NCI-H2171 (cell line): ENCODE data around the gene CALR3.
"Not testable (repeated sequence)": the region's sequence is repeated elsewhere in the genome, so short reads cannot be mapped to it uniquely, and the experiment has no call there.

Experiments
- DNase-seq: peaks from one replicate; lab custom pipeline; 2025; lab: John Stamatoyannopoulos, UW

CALR3 gene

DNA sequence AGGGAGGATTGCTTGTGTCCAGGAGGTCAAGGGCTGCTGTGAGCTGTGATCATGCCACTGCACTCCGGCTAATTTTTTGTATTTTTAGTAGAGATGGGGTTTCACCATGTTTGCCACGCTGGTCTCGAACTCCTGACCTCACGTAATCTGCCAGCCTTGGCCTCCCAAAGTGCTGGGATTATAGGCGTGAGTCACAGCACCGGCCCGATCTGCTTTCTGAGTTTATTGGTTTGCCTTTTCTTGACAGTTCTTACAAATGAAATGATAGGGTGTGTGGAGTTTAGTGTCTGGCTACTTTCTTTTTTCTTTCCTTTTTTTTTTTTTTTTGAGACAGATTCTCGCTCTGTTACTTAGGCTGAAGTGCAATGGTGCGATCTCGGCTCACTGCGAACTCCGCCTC, 1.1 kb upstream of the CALR3 start:
- no peak for DNase-seq

DNA sequence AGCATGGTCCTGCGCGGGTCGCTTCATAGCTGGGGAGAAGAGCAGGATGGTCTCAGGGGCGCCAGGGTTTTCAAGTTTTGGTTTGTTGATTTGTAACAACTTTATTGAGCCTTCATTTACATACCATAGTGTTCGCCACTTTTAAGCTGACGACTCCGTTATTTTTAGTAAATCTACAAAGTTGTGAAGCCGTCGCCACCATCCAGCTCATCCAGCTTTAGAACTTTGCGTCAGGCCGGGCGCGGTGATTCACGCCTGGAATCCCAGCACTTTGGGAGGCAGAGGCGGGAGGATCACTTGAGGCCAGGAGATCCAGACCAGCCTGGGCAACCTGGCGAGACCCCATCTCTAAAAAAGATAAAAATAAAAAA, 631 bp upstream of the CALR3 start:
- DNase-seq: no peak

DNA sequence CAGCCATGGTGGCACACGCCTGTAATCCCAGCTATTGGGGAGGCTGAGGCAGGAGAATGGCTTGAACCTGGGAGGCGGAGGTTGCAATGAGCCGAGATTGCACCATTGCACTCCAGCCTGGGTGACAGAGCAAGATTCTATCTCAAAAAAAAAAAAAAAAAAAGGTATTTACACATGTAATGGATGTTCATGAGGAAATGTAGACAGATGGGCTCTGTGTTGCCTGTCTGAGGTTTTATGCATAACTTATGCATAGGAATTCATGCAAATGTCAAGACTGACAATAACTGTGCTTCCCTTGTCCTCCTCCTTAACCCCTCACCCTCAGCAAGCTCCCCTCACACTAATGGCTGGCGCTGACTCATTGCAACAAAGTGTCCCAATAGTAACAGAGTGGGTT, 9.5 kb downstream of the CALR3 start:
- not testable (repeated sequence) for DNase-seq

DNA sequence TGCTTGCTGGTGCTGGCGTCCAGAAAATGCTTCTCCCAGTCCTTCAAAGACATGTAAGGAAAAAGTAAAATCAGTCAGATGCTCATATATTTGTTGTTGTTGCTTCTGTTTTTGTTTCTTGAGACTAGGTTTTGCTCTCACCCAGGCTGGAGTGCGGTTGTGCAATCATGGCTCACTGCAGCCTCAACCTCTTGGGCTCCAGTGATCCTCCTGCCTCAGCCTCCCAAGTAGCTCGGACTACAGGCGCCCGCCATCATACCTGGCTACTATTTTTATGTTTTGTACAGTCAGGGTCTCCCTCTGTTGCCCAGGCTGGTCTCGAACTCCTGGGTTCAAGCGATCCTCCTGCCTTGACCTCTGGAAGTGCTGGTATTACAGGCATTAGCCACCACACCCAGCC, 13.2 kb downstream of the CALR3 start:
- no peak for DNase-seq

DNA sequence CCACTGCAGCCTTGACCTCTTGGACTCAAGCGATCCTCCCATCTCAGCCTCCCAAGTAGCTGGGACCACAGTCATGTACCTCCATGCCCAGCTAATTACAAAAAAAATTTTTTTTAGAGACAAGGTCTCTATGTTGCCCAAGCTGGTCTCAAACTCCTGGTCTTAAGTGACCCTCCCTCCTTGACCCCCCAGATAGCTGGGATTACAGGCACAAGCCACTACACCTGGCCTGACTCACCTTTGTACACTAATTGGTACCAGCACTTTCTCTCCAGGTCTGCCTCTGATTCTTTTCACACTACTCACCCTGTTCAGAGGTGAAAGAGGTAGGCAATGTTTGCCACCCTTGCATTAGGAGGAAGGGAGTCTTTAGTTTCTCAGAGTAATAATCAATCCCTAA, 18.7 kb downstream of the CALR3 start:
- DNase-seq: no peak

DNA sequence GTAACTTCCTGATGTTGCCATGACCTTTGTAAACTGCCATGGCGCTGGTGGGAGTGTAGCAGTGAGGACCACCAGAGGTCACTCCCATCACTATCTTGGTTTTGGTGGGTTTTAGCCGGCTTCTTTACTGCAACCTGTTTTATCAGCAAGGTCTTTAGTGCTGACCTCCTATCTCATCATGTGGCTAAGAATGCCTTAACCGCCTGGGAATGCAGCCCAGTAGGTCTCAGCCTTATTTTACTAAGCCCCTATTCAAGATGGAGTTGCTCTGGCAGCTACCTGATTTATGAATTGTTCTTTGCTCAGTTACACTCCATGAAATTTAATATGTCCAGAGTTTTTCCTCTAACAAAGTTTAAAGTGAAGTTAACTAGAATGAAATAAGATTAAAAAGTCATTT, 19.6 kb downstream of the CALR3 start:
- DNase-seq: no peak

DNA sequence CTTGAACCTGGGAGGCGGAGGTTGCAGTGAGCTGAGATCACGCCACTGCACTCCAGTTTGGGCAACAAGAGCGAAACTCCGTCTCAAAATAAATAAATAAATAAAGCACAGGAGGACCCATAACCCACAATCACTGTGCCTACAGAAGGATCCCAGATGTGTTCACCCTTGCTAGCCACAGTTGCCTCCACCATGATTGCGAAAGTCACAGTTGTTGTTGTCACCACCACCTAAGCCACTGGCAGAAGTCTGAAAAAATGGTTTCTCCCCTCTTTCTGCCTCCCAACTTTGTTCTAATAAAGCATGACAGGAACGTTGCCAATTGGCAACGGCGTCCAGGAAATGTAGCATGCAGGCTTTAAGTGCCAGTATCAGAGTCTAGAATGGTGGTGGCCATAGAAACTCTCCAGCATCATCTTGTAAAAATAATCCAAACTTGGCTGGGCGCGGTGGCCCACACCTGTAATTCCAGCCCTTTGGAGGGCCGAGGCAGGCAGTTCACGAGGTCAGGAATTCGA, 22.0 kb downstream of the CALR3 start:
- no peak for DNase-seq

DNA sequence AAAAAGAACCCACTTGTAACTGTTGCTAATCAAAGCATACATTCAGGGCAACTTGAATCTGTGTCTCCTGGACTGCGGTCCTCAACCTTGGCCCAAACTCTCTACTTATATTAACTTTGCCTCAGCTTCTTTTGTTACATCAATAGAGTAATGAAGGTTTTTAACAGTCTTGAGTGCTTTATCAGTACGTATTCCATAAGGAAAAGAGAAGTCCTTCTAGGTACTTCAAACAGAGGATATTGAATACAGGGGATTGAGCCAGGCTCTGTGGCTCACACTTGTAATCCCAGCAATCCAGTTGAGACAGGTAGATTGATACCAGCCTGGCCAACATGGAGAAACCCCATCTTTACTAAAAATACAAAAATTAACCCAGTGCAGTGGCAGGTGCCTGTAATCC, 23.0 kb downstream of the CALR3 start:
- DNase-seq: no peak

DNA sequence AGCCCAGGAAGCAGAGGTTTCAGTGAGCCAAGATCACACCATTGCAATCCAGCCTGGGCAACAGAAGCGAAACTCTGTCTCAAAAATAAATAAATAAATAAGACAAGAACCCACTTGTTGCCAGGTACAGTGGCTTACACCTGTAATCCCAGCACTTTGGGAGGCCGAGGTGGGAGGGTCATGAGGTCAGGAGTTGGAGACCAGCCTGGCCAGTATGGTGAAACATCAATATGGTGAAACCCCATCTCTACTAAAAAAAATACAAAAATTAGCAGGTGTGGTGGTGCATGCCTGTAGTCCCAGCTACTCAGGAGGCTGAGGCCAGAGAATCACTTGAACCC, 23.4 kb downstream of the CALR3 start:
- not testable (repeated sequence) for DNase-seq

DNA sequence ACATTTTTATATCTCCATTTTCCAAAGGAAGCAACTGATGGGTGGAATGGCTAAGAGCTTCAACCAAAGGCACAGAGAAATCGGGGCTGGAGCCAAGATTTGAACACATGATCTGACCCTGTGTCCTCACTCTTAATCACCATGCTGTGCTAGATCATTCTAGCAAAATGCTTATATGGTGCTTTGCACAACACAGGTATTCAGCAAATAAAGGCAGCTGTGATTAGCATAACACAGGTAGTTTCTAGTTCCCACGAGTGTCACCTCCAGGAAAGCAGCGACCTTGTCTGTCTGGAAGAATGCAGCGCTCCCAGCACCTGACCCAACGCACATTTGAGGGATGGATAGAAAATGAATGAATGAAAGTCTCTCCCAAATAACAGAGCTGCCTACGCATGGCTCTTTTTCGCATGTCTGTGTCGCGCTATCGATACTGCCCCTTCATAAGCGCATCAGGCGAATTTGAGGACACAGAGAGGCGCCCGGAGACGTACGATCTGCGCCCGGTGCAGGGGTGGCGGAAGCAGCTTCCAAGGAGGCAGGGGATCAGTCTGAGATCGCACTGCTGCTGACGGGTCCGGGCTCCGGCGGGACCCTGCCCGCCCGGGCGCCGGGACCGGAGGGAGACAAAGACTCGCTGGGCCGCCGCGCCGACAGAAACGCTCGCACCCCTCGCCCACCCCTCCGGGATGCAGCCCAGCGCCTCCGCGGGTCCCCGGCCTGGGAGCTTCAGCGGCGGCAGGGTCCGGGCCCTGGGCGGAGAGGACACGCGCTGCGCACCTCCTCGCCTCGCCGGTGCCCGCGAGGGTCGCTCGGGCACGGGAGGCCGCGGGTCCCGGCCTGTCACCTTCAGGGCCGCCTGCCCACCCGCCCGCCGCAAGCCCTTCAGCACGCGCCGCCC, 24.8 kb downstream of the CALR3 start:
- DNase-seq: no peak

DNA sequence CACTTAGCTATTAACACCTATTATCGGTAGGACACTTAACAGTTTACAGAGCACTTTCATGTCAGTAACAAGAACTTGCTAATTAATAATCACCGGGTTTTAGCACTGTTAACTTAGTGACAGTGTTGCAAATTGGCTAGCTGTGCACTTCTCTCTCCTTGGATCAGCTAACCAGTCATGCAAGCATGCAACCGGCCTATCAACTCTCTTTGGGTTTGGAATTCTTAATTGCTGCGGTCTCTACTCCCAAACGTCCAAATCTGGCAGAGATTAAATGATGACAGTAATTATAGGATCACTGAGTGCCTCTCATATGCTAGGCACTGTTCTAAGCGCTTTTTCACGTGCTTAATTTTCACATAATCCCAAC, 25.4 kb downstream of the CALR3 start:
- no peak for DNase-seq

DNA sequence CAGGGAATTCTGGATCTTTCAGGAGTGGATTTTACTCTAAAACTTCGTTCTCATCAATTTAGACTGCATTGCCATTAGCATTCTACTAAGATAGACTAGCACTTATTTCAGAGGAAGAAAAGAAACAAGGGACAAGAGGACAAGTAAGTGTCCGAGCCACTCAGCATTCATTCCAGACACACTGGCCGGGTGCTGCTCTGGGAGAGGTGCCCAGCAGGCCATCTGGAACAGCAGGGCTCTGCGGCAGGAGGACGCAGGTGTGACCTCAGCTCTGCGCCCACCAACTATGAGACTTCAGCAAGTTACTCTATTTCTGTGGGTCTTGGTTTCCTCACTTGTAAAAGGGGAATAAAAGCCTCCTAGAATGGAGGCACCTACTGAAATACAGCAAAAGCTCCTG, 28.4 kb downstream of the CALR3 start:
- no peak for DNase-seq

DNA sequence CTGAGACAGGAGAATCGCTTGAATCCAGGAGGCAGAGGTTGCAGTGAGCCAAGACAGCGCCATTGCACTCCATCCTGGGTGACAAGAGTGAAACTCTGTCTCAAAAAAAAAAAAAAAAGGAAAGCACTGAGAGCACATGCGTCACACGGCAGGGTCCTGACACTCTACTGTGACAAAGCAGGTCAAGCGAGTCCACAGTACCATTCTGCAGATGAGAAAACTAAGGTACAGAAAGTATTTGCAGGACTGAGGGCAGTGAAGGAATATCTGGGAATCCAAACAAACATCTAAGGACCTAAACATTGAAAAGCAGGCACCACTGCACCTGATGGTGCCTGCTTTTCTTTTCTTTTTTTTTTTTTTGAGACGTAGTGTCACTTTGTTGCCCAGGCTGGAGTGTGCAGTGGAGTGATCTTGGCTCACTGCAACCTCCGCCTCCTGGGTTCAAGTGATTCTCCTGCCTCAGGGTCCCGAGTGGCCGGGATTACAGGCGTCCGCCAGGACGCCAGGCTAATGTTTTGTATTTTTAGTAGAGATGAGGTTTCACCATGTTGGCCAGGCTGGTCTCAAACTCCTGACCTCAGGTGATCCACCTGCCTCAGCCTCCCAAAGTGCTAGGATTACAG, 29.1 kb downstream of the CALR3 start:
- not testable (repeated sequence) for DNase-seq

DNA sequence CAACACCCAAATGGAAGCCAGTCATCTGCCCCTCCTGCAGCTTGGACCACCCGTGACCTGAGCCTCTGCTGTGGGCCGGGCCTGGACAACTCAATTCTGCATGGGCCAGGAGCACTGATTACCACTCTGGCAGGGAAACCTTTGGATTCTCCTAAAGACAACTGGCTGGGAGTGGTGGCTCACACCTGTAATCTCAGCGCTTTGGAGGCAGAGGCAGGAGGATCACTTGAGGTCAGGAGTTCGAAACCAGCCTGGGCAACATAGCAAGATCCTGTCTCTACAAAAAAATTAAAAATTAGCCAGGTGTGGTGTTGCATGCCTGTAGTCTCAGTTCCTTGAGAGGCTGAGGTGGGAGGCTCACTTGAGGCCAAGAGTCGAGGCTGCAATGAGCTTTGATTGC, 30.7 kb downstream of the CALR3 start:
- DNase-seq: no peak

DNA sequence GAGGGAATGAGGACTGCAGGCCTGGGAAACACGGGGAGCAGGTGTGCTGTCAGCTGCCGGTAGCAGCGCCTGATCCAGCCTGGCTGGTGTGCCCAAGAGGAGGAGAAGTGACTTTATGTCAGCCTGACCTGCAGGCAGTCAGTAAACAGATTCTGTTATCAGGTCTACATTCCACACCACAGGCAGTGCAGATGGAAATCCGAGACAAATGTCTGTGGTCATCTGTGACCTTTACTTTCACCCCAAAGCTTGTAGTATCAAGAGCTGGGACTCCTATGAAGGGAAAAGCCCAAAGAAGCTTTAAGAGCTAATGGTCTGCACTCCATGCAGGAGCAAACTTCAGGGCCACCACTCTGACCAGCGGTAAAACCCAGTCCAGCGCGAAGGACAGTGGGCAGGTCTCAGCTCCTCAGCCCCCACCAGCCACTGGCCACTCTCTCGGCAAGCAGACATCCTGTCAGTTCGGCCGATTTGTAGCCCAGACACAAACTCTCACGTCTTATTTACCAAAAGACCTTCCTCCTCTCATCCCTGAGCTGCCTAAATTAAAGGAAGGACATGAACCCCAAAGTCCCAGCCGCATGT, 31.9 kb downstream of the CALR3 start:
- DNase-seq: no peak

DNA sequence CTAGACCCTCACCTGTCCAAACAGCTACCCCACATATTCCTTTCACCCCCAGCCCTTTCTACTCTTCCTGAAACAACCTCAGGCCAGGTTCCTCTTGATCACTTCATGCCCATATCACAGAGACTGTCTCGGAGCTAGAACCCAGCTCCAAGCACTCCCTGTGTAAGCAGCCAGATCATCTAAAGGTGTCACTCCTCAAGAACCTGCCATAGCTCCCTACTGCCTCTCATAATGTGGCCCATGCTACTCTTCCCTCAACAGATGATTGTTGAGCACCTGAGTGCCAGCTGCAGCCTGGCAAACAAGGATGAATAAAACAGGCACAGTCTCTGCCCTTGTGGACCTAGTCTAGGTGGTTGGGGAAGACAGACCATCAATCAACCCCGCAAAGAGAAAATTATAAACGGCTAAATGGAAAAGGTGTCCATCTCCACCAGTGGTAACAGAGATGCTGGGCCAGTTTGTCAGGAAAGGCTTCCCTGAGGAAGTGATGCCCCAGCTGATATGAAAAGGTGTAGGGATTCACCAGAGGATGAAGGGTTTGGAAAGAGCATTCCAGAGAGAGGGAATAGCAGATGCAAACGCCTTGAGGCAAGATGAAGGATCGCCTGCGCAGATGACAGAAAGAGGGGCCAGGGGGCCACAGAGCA, 32.5 kb downstream of the CALR3 start:
- no peak for DNase-seq

DNA sequence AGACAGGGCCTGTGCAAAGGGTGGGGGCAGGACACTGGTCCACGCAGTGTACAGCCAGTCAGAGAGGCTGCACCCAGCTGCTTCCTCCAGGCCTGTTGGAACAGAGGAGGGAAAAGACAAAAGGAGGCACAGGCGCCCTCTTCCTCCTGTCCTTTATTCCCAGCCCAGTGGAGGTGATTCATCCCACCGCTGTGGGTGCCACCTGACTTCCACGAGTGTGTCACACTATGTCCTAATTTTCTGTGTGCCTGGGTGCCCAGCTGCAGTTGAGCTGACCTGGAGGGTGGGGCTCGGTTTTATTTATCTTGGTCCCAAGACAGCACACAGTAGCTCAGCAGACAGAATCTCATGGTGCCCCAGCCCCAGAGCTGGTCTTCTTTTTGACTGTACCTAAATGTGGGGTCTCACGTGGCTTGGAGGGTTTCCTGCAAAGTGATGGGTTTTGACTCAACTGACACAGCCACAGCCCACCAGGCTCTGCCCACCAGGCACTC, 33.2 kb downstream of the CALR3 start:
- no peak for DNase-seq

DNA sequence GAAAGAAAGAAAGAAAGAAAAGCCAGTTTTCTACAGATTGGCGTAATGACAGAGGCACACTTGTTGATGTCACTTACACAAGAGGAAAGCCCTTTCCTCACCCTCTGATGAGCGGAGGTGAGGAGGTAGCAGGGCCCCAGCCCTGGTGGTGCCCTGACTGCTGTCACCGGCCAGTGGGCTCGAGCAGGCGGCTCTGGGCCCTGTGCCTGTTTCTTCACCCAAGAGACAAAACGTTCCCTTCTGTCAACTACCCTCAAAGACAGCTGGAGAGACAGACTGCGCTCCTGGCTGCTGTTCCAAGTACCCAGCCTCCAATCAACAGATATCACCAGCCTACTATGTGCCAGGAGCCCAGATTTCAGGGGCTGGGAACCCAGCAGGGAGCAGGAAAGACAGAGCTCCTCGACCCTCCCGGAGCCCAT, 34.3 kb downstream of the CALR3 start:
- no peak for DNase-seq

DNA sequence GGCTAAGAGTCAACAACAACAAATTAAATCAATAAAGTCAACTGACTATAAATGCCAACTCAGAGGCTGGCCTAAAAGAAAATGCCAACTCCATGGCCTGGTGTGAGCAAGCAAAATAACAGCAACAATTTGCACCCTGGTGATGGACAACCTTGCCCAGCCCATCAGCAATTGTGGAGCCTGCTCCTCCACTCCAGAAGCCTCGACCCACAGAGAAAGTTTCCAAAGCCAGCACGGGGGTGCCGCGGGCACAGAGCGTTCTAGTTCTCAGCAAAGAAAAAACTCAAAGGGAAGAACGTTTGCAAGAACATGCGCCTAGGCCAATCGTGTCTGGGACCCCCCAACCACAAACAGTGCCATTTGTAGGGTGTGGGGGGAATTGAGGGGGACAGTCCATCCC, 35.5 kb downstream of the CALR3 start:
- DNase-seq: no peak

DNA sequence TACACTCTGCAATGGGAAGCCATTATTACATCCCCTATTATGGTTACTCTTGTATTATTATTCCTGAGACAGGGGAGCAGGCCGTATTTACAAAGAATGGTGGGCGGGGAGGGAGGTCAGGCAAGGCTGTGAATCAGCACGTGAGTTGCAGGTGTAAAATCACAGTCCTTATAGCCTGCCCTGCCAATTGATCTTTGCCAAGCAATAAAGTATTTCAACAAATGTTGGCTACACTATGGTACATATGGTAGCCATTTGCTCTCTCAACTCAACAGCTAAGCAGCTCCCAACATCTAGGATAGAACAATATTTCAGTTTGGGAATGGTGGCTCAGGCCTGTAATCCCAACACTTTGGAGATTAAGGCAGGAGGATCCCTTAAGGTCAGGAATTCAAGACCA, 36.3 kb downstream of the CALR3 start:
- no peak for DNase-seq

DNA sequence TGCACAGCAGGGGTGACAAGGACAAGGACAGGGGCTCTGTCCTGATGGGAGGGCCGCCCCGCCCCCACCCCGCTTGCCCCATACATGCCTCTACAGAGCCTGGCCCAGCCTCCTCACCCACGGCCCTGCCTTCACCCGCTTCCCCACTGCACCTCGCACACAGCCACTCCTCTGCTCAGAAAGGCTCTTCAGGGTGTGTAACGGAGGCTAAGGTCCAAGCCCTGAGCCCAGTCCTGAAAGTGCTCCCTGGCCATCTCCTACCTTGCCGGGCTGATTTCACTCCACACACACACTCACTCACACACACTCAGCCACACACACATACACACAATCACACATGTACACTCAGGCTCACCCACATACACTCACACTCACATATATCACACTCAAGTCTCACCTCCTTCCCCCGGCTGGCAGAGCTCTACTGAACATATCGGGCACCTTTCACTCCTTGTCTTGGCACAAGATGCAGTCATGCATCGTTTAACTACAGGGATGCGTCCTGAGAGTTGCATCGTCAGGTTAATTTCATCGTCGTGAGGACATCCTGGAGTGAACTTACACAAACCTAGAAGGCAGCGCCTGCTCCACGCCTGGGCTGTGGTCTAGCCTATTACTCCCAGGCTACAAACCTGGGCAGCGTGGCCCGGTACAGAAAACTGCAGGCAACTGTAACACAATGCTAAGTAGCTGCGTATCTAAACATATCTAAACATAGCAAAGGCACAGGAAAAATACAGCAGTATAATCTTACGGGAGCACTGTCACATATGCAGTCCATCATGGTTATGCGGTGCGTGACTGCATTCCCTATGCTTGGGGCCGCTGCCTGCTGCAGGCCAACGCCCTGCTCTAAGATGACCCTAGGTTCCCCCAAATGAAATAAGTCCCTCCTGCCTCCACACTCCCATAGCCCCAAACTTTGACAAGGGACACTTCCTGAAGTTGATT, 37.3 kb downstream of the CALR3 start:
- DNase-seq: no peak

DNA sequence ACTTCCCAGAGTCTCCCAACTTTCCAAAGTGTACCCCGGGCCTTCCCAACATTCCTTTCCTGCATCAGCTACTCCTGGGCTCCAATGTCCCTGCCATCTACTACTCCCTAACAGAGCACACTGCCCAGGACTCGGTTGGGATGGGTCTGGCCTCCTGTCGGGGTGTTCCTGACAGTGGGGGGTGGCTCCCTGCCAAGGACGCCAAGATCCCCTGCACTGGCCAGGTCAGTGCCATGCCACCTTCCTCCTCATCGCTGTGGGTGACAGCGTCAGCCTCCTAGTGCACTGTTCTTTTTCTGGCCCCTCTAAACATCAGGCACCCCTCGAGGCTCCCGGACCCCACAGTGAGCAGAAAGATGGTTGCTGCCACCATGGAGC, 38.0 kb downstream of the CALR3 start:
- DNase-seq: no peak
